MM.1S (cell line): ENCODE data around the gene STX8.

Source experiments
- DNase-seq: peaks from one replicate; pipeline ENCODE4 v3.0.0-alpha.2; 2015
- H2AFZ ChIP-seq: fragments of 300-600 bp; sonication (generic); 2 replicates; pipeline ENCODE4 v1.6.0; 2016; ENCODE audit warnings: antibody characterized with exemption, low read length
- H3F3A ChIP-seq: fragments of 300-600 bp; sonication (generic); 2 replicates; pipeline ENCODE4 v1.6.1; 2016; ENCODE audit warnings: mild to moderate bottlenecking, antibody characterized with exemption, low read length, moderate library complexity, mixed read lengths; ENCODE audit not compliant: insufficient read depth
- H3K27ac ChIP-seq: fragments of 300-600 bp; sonication (generic); 2 replicates; pipeline ENCODE4 v1.5.1; 2016; ENCODE audit warnings: mild to moderate bottlenecking, low read length
- H3K27me3 ChIP-seq: fragments of 300-600 bp; sonication (generic); replicated peaks from 2 replicates; pipeline ENCODE4 v1.6.0; 2016; ENCODE audit warnings: low read length; ENCODE audit not compliant: insufficient read depth
- H3K36me3 ChIP-seq: fragments of 300-600 bp; sonication (generic); replicated peaks from 2 replicates; pipeline ENCODE4 v1.6.1; 2016; ENCODE audit warnings: mild to moderate bottlenecking, low read length, mixed read lengths; ENCODE audit not compliant: insufficient read depth
- H3K4me1 ChIP-seq: fragments of 300-600 bp; sonication (generic); 2 replicates; pipeline ENCODE4 v1.6.1; 2016; ENCODE audit warnings: low read length, mixed read lengths
- H3K4me2 ChIP-seq: fragments of 300-600 bp; sonication (generic); 2 replicates; pipeline ENCODE4 v1.6.0; 2016; ENCODE audit warnings: low read depth, low read length
- H3K4me3 ChIP-seq: fragments of 300-600 bp; sonication (generic); 2 replicates; pipeline ENCODE4 v1.5.1; 2016; ENCODE audit warnings: low read length, mixed read lengths
- H3K79me2 ChIP-seq: fragments of 300-600 bp; sonication (generic); 2 replicates; pipeline ENCODE4 v1.6.1; 2016; ENCODE audit warnings: mixed run types, low read length, mixed read lengths
- H3K9ac ChIP-seq: fragments of 300-600 bp; sonication (generic); 2 replicates; pipeline ENCODE4 v1.6.1; 2016; ENCODE audit warnings: low read length, mixed read lengths
- H3K9me2 ChIP-seq: fragments of 300-600 bp; sonication (generic); replicated peaks from 2 replicates; pipeline ENCODE4 v1.6.1; 2016; ENCODE audit warnings: mild to moderate bottlenecking, low read length, mixed read lengths; ENCODE audit not compliant: insufficient read depth
- H3K9me3 ChIP-seq: fragments of 300-600 bp; sonication (generic); replicated peaks from 2 replicates; pipeline ENCODE4 v1.6.1; 2016; ENCODE audit warnings: mild to moderate bottlenecking, low read length, mixed read lengths; ENCODE audit not compliant: insufficient read depth
- H4K20me1 ChIP-seq: fragments of 300-600 bp; sonication (generic); 2 replicates; pipeline ENCODE4 v1.6.1; 2016; ENCODE audit warnings: mild to moderate bottlenecking, low read length, moderate library complexity, mixed read lengths; ENCODE audit not compliant: insufficient read depth
- CTCF ChIP-seq: fragments of 300-600 bp; sonication (generic); IDR thresholded peaks from 2 replicates; pipeline ENCODE4 v1.5.1; 2016; ENCODE audit warnings: antibody characterized with exemption, low read length, mixed read lengths
- EZH2 ChIP-seq: fragments of 300-600 bp; sonication (generic); optimal IDR thresholded peaks from 2 replicates; pipeline ENCODE3; 2017; ENCODE audit warnings: low read depth, mild to moderate bottlenecking, antibody characterized with exemption, low read length, mixed read lengths
- EZH2phosphoT487 ChIP-seq: fragments of 300-600 bp; sonication (generic); IDR thresholded peaks from 2 replicates; pipeline ENCODE4 v1.6.1; 2018; ENCODE audit warnings: antibody characterized with exemption, low read length

Gene STX8

GRCh38 chr17:9544221-9544620 lies 31.4 kb downstream of the STX8 start:
- Histone ChIP-seq H3K9ac (no peak overlapping the region), H3K4me2 (no peak overlapping the region), H3K79me2 (no peaks in the 10 kb centered on the region), H2AFZ (no peak overlapping the region), H3K27ac (no peak overlapping the region), H3F3A (no peaks in the 10 kb centered on the region), H3K4me3 (no peak overlapping the region), H4K20me1 (no peaks in the 10 kb centered on the region), H3K4me1 (no peaks in the 10 kb centered on the region), H3K27me3 (no peaks in the 10 kb centered on the region), H3K9me3 (no peaks in the 10 kb centered on the region), H3K9me2 (no peaks in the 10 kb centered on the region), H3K36me3 (no peaks in the 10 kb centered on the region)
- no peak for DNase-seq
- TF ChIP-seq CTCF: no peak
- no peak for TF ChIP-seq EZH2phosphoT487
- no peak for TF ChIP-seq EZH2

GRCh38 chr17:9541718-9542117 lies 33.9 kb downstream of the STX8 start:
- no peak overlapping the region for H3K27ac ChIP-seq
- H3K9ac ChIP-seq: no peak overlapping the region
- H4K20me1 ChIP-seq: no peaks in the 10 kb centered on the region
- no peaks in the 10 kb centered on the region for H3K27me3 ChIP-seq
- H3K36me3 ChIP-seq: no peaks in the 10 kb centered on the region
- no peak for TF ChIP-seq EZH2
- no peak for TF ChIP-seq CTCF
- no peak for TF ChIP-seq EZH2phosphoT487
- no peaks in the 10 kb centered on the region for H3K4me1 ChIP-seq
- H3F3A ChIP-seq: no peaks in the 10 kb centered on the region
- no peaks in the 10 kb centered on the region for H3K79me2 ChIP-seq
- H3K4me3 ChIP-seq: no peak overlapping the region
- H3K9me2 ChIP-seq: no peaks in the 10 kb centered on the region
- DNase-seq: no peak
- no peaks in the 10 kb centered on the region for H3K9me3 ChIP-seq
- no peak overlapping the region for H3K4me2 ChIP-seq
- H2AFZ ChIP-seq: no peak overlapping the region

GRCh38 chr17:9538626-9539025 lies 37.0 kb downstream of the STX8 start:
- Histone ChIP-seq H3K4me1 (no peaks in the 10 kb centered on the region), H3K9me3 (no peaks in the 10 kb centered on the region), H3K36me3 (no peaks in the 10 kb centered on the region), H3K27ac (no peak overlapping the region), H3K4me3 (no peak overlapping the region), H4K20me1 (no peaks in the 10 kb centered on the region), H3K27me3 (no peaks in the 10 kb centered on the region), H3K9ac (no peak overlapping the region), H3K9me2 (no peaks in the 10 kb centered on the region), H3F3A (no peaks in the 10 kb centered on the region), H3K4me2 (no peak overlapping the region), H2AFZ (no peak overlapping the region), H3K79me2 (no peaks in the 10 kb centered on the region)
- no peak for DNase-seq
- no peak for TF ChIP-seq CTCF
- TF ChIP-seq EZH2: no peak
- TF ChIP-seq EZH2phosphoT487: no peak
